Esophagus squamous epithelium (tissue), 4 donors: ENCODE measurements around the gene TMEM120B.

Experiments used
- POLR2A ChIP-seq, 4 donors: fragments of 450-650 bp; IDR thresholded peaks; one replicate each; pipeline ENCODE4 v1.6.1; 2017; ENCODE audit warnings: antibody characterized with exemption in 4 of 4, mild to moderate bottlenecking in 4 of 4, moderate library complexity in 3 of 4
- TF ChIP-seq, protein P1 (sequence below), 6 experiments: fragments of 450-650 bp in 4 of 6; fragments of 200-600 bp in 2 of 6; sonication (generic) in 2 of 6; IDR thresholded peaks; one replicate each; pipeline ENCODE4 v1.5.1; 2016 to 2019; ENCODE audit warnings: antibody characterized with exemption in 6 of 6, mild to moderate bottlenecking in 4 of 6, moderate library complexity in 4 of 6

DNA sequence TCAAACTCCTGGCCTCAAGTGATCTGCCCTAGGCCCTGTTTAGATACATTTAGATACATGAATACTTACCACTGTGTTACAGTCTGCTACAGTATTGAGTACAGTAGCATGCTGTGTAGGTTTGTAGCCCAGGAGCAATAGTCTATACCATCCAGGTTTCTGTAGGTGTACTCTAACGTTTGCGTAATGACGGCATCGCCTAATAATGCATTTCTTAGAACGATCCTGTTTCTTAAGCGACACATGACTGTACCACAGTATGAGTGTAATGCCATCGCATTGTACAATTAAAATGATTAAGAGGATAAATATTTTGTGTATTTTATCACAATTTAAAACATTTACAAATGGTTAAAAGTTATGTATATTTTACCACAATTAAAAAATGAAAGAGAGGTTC is 18.9 kb downstream of the TMEM120B start:
- TF ChIP-seq, protein P1, sequence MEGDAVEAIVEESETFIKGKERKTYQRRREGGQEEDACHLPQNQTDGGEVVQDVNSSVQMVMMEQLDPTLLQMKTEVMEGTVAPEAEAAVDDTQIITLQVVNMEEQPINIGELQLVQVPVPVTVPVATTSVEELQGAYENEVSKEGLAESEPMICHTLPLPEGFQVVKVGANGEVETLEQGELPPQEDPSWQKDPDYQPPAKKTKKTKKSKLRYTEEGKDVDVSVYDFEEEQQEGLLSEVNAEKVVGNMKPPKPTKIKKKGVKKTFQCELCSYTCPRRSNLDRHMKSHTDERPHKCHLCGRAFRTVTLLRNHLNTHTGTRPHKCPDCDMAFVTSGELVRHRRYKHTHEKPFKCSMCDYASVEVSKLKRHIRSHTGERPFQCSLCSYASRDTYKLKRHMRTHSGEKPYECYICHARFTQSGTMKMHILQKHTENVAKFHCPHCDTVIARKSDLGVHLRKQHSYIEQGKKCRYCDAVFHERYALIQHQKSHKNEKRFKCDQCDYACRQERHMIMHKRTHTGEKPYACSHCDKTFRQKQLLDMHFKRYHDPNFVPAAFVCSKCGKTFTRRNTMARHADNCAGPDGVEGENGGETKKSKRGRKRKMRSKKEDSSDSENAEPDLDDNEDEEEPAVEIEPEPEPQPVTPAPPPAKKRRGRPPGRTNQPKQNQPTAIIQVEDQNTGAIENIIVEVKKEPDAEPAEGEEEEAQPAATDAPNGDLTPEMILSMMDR (IDR thresholded peaks at IDR 0.05) = no peak
- no peak for TF ChIP-seq POLR2A (IDR thresholded peaks at IDR 0.05)
